Hepatocyte (in vitro differentiated cells): Measurements from ENCODE around the gene SPACDR.

Experiments used
- CTCF ChIP-seq: fragments of 200-600 bp; sonication (generic); IDR thresholded peaks from 2 replicates; pipeline ENCODE4 v1.5.1; 2016; ENCODE audit warnings: antibody characterized with exemption, mild to moderate bottlenecking; ENCODE audit not compliant: poor library complexity
- EZH2 ChIP-seq: fragments of 200-600 bp; sonication (generic); IDR thresholded peaks from 2 replicates; pipeline ENCODE4 v1.6.1; 2016; ENCODE audit warnings: antibody characterized with exemption, mild to moderate bottlenecking, borderline replicate concordance
- EZH2phosphoT487 ChIP-seq: fragments of 200-600 bp; sonication (generic); IDR thresholded peaks from one replicate; pipeline ENCODE4 v1.6.1; 2018; ENCODE audit warnings: antibody characterized with exemption, mild to moderate bottlenecking, low read depth, moderate library complexity; ENCODE audit not compliant: unreplicated experiment, severe bottlenecking

- no peak for TF ChIP-seq CTCF
- no peak for TF ChIP-seq EZH2
- TF ChIP-seq EZH2phosphoT487, result no peak
Observed at GRCh38 chr7:100406767-100407166, 57.3 kb downstream of the SPACDR start.
